Measurements from ENCODE around the gene CARD14.

Gene CARD14

DNA sequence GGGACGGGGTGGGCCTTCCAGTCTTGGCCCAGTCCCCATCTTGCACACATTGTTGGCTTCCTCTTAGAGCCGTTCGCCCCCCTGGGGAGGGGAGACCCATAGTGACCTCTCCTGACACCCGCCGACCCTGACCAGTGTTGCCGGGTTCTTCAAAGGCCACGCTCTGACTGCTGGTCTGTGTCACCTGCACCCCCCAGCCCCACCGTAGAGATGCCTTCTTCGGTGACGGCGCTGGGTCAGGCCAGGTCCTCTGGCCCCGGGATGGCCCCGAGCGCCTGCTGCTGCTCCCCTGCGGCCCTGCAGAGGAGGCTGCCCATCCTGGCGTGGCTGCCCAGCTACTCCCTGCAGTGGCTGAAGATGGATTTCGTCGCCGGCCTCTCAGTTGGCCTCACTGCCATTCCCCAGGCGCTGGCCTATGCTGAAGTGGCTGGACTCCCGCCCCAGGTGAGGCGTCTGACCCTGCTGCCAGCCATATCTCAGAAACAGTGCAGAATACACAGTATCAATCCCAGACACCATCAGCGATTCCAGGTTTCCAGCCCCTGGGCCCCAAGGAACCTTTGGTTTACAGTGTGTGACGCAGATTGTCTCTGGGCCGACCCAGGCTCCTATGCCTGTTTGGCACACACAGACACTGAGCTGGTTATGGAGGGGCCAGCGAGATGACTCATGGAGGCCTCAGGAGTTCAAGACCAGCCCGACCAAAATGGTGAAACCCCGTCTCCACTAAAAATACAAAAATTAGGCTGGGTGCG is 51.7 kb downstream of the CARD14 start:
- H3K79me2 ChIP-seq (ENCODE audit: insufficient read depth, low read depth) = peaks cover 13% of the 10 kb centered on the region; the same call in 1 of the 2 replicates
- no peak overlapping the region for H2AFZ ChIP-seq (ENCODE audit: low read depth)
- no peak overlapping the region for H3K4me2 ChIP-seq
- TF ChIP-seq CTCF (conservative IDR thresholded peaks at IDR 0.05; ENCODE audit: low read depth, low read length) = no peak
- no peaks in the 10 kb centered on the region for H3K27me3 ChIP-seq (ENCODE audit: insufficient read depth, low read depth)
- no peak overlapping the region for H3K4me3 ChIP-seq (IDR thresholded peaks at IDR 0.05; ENCODE audit: insufficient read depth, low read depth, low read length)
- H3K9ac ChIP-seq = no peak overlapping the region
- no peaks in the 10 kb centered on the region for H4K20me1 ChIP-seq (ENCODE audit: insufficient read depth)
- no peaks in the 10 kb centered on the region for H3K36me3 ChIP-seq (ENCODE audit: insufficient read depth)
- H3K27ac ChIP-seq = no peak overlapping the region
- peaks cover 14% of the 10 kb centered on the region for H3K4me1 ChIP-seq (ENCODE audit: low read depth, poor library complexity, severe bottlenecking)

GRCh38 chr17:80222376-80223141 is 52.7 kb downstream of the CARD14 start:
- Histone ChIP-seq H3K36me3 (ENCODE audit: insufficient read depth) (no peaks in the 10 kb centered on the region), H3K79me2 (ENCODE audit: insufficient read depth, low read depth) (peaks cover 10% of the 10 kb centered on the region; the same call in 1 of the 2 replicates), H3K4me1 (ENCODE audit: low read depth, poor library complexity, severe bottlenecking) (peaks cover 14% of the 10 kb centered on the region), H3K27me3 (ENCODE audit: insufficient read depth, low read depth) (no peaks in the 10 kb centered on the region), H3K27ac (no peak overlapping the region), H3K4me2 (no peak overlapping the region), H3K9ac (no peak overlapping the region), H4K20me1 (ENCODE audit: insufficient read depth) (no peaks in the 10 kb centered on the region), H2AFZ (ENCODE audit: low read depth) (no peak overlapping the region), H3K4me3 (IDR thresholded peaks at IDR 0.05; ENCODE audit: insufficient read depth, low read depth, low read length) (no peak overlapping the region)
- no peak for TF ChIP-seq CTCF (conservative IDR thresholded peaks at IDR 0.05; ENCODE audit: low read depth, low read length)

DNA sequence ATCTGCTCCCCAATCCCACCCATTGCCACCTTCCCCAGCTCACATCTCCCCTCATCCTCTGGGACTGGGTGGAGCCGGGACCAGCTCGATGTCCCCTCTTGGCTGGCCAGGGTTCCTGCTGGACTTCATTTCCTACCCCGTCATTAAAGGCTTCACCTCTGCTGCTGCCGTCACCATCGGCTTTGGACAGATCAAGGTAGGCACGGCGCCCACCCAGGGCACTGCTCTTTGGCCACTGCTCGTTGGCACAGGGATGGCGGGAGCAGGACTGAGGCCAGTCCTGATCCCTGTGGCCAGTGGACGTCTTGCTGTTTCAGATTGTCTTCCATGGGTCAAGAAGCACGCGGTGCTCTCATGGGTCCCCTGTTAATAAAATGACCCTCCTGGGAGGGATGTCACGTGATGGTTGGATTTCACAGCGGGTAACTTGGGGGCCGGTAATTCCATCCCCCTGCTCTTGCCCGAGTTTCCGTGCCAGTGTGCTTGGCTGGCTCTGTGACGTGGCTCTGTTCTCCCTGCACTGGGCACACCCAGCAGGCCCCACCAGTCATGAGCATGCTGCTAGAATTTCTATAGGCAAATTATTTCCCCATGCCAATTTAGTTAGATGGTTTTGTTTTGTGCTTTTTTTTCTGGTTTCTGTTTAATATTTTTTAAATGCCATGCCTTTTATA is 53.4 kb downstream of the CARD14 start:
- no peaks in the 10 kb centered on the region for H4K20me1 ChIP-seq (ENCODE audit: insufficient read depth)
- H3K27me3 ChIP-seq (ENCODE audit: insufficient read depth, low read depth) = no peaks in the 10 kb centered on the region
- no peak overlapping the region for H2AFZ ChIP-seq (ENCODE audit: low read depth)
- no peak overlapping the region for H3K9ac ChIP-seq
- peaks cover 10% of the 10 kb centered on the region for H3K4me1 ChIP-seq (ENCODE audit: low read depth, poor library complexity, severe bottlenecking)
- no peak for TF ChIP-seq CTCF (conservative IDR thresholded peaks at IDR 0.05; ENCODE audit: low read depth, low read length)
- no peak overlapping the region for H3K27ac ChIP-seq
- peaks cover 2% of the 10 kb centered on the region; the same call in 1 of the 2 replicates for H3K79me2 ChIP-seq (ENCODE audit: insufficient read depth, low read depth)
- H3K4me3 ChIP-seq (IDR thresholded peaks at IDR 0.05; ENCODE audit: insufficient read depth, low read depth, low read length) = no peak overlapping the region
- no peaks in the 10 kb centered on the region for H3K36me3 ChIP-seq (ENCODE audit: insufficient read depth)
- no peak overlapping the region for H3K4me2 ChIP-seq

DNA sequence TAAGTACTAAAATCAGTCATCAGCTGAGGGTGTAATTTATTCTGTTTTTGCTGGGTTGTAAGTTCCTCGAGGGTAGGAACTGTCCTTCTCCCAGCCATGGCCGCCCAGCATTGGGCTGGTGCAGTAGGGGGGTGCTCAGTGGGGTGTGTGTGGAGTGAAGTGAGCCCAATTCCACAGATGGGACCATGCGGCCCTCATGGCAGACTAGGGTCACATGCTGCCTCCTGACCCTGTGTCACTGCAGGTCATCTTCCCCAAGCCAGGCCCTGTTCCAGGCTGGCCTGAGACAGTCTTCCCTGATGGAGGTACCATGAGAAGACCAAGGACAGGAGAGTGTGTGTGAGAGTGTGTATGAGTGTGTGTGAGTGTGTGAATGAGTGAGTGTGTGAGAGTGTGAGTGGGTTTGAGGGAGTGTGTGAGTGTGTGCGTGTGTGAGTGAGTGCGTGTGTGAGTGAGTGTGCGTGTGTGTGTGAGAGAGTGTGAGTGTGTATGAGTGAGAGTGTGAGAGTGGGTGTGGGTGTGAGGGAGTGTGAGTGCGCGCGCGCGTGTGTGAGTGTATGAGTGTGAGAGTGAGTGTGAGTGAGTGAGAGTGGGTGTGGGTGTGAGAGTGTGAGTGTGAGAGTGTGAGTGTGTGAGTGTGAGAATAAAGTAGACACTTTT is 54.1 kb downstream of the CARD14 start:
- no peak overlapping the region for H3K4me2 ChIP-seq
- no peaks in the 10 kb centered on the region for H4K20me1 ChIP-seq (ENCODE audit: insufficient read depth)
- H3K4me3 ChIP-seq (IDR thresholded peaks at IDR 0.05; ENCODE audit: insufficient read depth, low read depth, low read length) = no peak overlapping the region
- TF ChIP-seq CTCF (conservative IDR thresholded peaks at IDR 0.05; ENCODE audit: low read depth, low read length) = no peak
- no peak overlapping the region for H3K9ac ChIP-seq
- H2AFZ ChIP-seq (ENCODE audit: low read depth) = no peak overlapping the region
- no peaks in the 10 kb centered on the region for H3K79me2 ChIP-seq (ENCODE audit: insufficient read depth, low read depth)
- peaks cover 3% of the 10 kb centered on the region for H3K4me1 ChIP-seq (ENCODE audit: low read depth, poor library complexity, severe bottlenecking)
- H3K27me3 ChIP-seq (ENCODE audit: insufficient read depth, low read depth) = no peaks in the 10 kb centered on the region
- H3K27ac ChIP-seq = no peak overlapping the region
- H3K36me3 ChIP-seq (ENCODE audit: insufficient read depth) = no peaks in the 10 kb centered on the region
